ENCODE results near the gene ID1. TPM values are rescaled to one million over a fixed set of nuclear protein-coding genes. Genes with fewer than 3 reads are reported as not detected.

ID1 gene
- total RNA-seq (2014; rRNA removed; shearing (Covaris generic); ENCODE audit: low replicate concordance) = 363 and 396 TPM in 2 replicates

GRCh38 chr20:31605031-31605901 is at the start of gene ID1:
Gene ID1 (plus strand): TSS chr20:31605289. CDS start chr20:31605388, 99 bp downstream.
- Histone ChIP-seq H3K27me3 (no peaks in the 10 kb centered on the region), H3K4me3 (peak within 1 kb of the TSS; percentile 69), H3K36me3 (peaks cover 18% of the 10 kb centered on the region), H3K9me3 (no peaks in the 10 kb centered on the region)
- peak; percentile 97 for DNase-seq

DNA sequence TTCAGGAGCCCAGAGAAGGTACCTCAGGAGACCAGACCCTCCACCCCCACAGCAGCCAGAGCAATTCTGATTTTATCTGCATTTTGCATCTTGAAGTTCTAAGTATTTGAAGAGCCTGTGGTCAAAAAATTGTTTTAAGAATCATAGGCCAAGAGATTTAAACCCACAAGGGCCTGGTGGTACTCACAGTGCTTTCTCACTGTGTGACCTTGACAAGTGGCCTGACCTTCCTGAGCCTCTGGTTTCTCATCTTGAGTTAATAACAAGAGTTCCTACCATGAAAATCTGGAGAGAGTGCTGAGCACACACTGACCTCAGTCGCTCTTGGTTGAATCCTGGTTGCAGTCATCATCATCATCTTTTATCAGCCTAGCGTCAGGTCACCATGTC is 45.4 kb upstream of the ID1 start:
- no peaks in the 10 kb centered on the region for H3K9me3 ChIP-seq
- peaks cover 68% of the 10 kb centered on the region for H3K36me3 ChIP-seq
- H3K27me3 ChIP-seq = no peaks in the 10 kb centered on the region
- DNase-seq = no peak
- no peak overlapping the region for H3K4me3 ChIP-seq

- Histone ChIP-seq H3K9me3 (no peaks in the 10 kb centered on the region), H3K36me3 (peaks cover 63% of the 10 kb centered on the region), H3K27me3 (no peaks in the 10 kb centered on the region), H3K4me3 (no peak overlapping the region)
- DNase-seq = peak; percentile 71
Measured at GRCh38 chr20:31560094-31560745, 44.9 kb upstream of the ID1 start.

GRCh38 chr20:31560746-31561598 is 44.1 kb upstream of the ID1 start:
- peak; percentile 91 for DNase-seq
- Histone ChIP-seq H3K9me3 (no peaks in the 10 kb centered on the region), H3K4me3 (no peak overlapping the region), H3K36me3 (peaks cover 63% of the 10 kb centered on the region), H3K27me3 (no peaks in the 10 kb centered on the region)

GRCh38 chr20:31562241-31562640 is 42.8 kb upstream of the ID1 start:
- Histone ChIP-seq H3K4me3 (no peak overlapping the region), H3K36me3 (peaks cover 65% of the 10 kb centered on the region), H3K9me3 (no peaks in the 10 kb centered on the region), H3K27me3 (no peaks in the 10 kb centered on the region)
- DNase-seq = no peak

DNA sequence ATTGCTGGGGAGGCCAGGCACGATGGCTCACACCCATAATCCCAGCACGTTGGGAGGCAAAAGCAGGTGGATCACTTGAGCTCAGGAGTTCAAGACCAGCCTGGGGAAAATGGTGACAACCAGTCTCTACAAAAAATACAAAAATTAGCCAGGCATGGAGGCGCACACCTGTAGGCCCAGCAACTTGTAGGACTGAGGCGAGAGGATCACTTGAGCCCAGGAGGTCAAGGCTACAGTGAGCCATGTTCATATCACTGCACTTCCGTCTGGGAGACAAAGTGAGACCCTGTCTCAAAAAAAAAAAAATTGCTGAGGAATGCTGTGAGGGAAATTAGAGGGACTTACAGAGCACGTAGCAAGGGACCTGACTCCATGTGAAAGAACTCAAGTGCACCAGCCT is 40.8 kb upstream of the ID1 start:
- Histone ChIP-seq H3K4me3 (no peak overlapping the region), H3K27me3 (no peaks in the 10 kb centered on the region), H3K36me3 (peaks cover 57% of the 10 kb centered on the region), H3K9me3 (no peaks in the 10 kb centered on the region)
- DNase-seq = no peak

- Histone ChIP-seq H3K9me3 (no peaks in the 10 kb centered on the region), H3K27me3 (no peaks in the 10 kb centered on the region), H3K36me3 (peaks cover 63% of the 10 kb centered on the region), H3K4me3 (no peak overlapping the region)
- no peak for DNase-seq
Measured at GRCh38 chr20:31565699-31566318, 39.3 kb upstream of the ID1 start.

GRCh38 chr20:31566319-31566657 is 38.8 kb upstream of the ID1 start:
- Histone ChIP-seq H3K36me3 (peaks cover 62% of the 10 kb centered on the region), H3K9me3 (no peaks in the 10 kb centered on the region), H3K4me3 (no peak overlapping the region), H3K27me3 (no peaks in the 10 kb centered on the region)
- no peak for DNase-seq

DNA sequence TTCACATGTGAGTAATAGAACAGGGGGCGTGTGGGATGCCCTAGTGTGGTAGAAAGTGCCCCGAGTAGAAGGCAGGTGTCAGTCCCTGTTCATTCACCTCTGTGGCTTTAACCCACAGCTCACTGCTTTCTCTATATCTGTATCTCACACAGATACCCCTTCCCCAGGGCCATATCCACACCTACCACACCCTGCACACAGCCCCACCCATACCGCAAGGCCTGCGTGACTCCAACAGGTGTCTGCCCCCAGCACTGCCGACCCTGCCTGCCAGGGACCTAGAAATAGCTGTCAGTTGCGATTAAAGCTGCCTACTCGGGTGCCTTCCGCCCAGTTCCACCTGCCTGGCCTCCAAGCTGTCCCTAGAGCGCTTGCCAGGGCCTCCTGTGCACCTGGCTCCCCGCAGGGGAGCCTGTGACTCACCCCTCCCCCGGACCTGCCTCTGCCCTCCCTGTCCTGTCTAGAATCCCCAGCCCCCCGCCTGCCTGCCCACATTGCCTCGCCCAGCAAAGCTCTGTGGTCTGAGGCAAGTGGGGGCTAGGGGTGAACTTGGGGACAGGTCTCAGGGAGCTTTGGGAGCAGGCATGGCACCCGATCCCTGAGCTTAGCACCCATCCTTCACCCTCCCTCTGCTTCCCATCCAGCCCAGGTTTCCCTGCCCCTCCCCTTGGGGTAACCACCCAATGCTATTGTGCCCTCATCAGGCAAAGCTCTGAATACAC is 38.3 kb upstream of the ID1 start:
- Histone ChIP-seq H3K27me3 (no peaks in the 10 kb centered on the region), H3K36me3 (peaks cover 56% of the 10 kb centered on the region), H3K4me3 (no peak overlapping the region), H3K9me3 (no peaks in the 10 kb centered on the region)
- DNase-seq = no peak

GRCh38 chr20:31567380-31567720 is 37.7 kb upstream of the ID1 start:
- no peak for DNase-seq
- no peak overlapping the region for H3K4me3 ChIP-seq

DNA sequence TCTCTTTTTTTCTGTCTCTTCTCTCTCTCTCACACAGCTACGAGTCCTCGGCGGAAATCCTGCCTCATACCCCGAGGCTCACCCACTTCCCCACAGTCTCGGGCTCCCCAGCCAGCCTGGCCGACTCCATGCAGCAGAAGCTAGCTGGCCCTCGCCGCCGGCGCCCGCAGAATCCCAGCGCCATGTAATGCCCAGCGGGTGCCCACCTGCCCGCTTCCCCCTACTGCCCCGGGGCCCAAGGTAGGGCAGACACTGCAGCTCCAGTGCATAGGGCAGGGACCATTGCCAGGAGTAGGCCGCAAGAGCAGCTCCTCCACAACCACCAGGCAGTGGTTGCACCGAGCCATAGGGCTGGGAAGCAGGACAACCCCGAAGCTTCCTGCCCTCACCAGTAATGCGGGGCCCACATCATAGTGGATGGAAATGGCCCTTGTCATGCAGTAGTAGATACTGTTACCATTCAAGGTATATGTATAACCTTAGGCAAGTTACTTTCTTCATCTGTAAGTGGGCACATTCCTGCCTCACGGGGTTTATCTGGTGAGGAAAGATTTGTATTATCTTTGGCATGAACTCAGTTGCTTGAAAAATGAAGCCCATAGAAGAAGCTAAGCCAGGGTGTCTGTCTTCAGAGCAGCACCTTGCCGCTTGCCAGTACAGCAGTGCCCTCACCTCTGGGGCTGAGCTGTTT is 36.9 kb upstream of the ID1 start:
- DNase-seq = no peak
- Histone ChIP-seq H3K36me3 (peaks cover 43% of the 10 kb centered on the region), H3K9me3 (no peaks in the 10 kb centered on the region), H3K27me3 (no peaks in the 10 kb centered on the region), H3K4me3 (no peak overlapping the region)

More at GRCh38 chr20:31567380-31567720, 37.7 kb upstream of the ID1 start:
- no peaks in the 10 kb centered on the region for H3K27me3 ChIP-seq
- H3K36me3 ChIP-seq = peaks cover 51% of the 10 kb centered on the region
- no peaks in the 10 kb centered on the region for H3K9me3 ChIP-seq

- no peak for DNase-seq
- Histone ChIP-seq H3K27me3 (no peaks in the 10 kb centered on the region), H3K9me3 (no peaks in the 10 kb centered on the region), H3K36me3 (peaks cover 37% of the 10 kb centered on the region), H3K4me3 (no peak overlapping the region)
Measured at GRCh38 chr20:31568773-31569162, 36.3 kb upstream of the ID1 start.

- Histone ChIP-seq H3K36me3 (peaks cover 30% of the 10 kb centered on the region), H3K4me3 (no peak overlapping the region), H3K27me3 (no peaks in the 10 kb centered on the region), H3K9me3 (no peaks in the 10 kb centered on the region)
- DNase-seq = peak; percentile 69
Measured at GRCh38 chr20:31569163-31570020, 35.7 kb upstream of the ID1 start.

GRCh38 chr20:31570021-31570463 is 35.0 kb upstream of the ID1 start:
- peaks cover 29% of the 10 kb centered on the region for H3K36me3 ChIP-seq
- H3K4me3 ChIP-seq = no peak overlapping the region
- no peaks in the 10 kb centered on the region for H3K9me3 ChIP-seq
- DNase-seq = no peak
- H3K27me3 ChIP-seq = no peaks in the 10 kb centered on the region

All from MG63 (cell line).